ENCODE measurements around the gene TIGIT. TPM values are rescaled to one million over a fixed set of nuclear protein-coding genes. Genes with fewer than 3 reads are reported as not detected.

Gene TIGIT
- total RNA-seq, 1 experiment from 2014 or later, result not detected

GRCh38 chr3:114350271-114350670, 56.4 kb downstream of the TIGIT start:
- Histone ChIP-seq H2AK5ac (ENCODE audit: insufficient read length, low read length) (no peak overlapping the region), H3K9me3 (ENCODE audit: control insufficient read depth, low read depth, low read length) (no peaks in the 10 kb centered on the region), H3K4me1 (ENCODE audit: insufficient read depth, low read length) (peaks cover 2% of the 10 kb centered on the region; the same call in 1 of the 2 replicates), H4K20me1 (ENCODE audit: control insufficient read depth, insufficient read depth, insufficient read length) (no peaks in the 10 kb centered on the region), H3K4me2 (ENCODE audit: insufficient read depth, insufficient read length, low read length) (no peak overlapping the region), H2BK20ac (ENCODE audit: low read depth, low read length, poor library complexity, severe bottlenecking) (no peak overlapping the region), H3K4ac (ENCODE audit: low read depth, low read length) (no peak overlapping the region), H3K79me2 (ENCODE audit: insufficient read depth, low read length) (no peaks in the 10 kb centered on the region; the same call in 1 of the 2 replicates), H3K23me2 (ENCODE audit: insufficient read length, low read depth, low read length, poor library complexity, severe bottlenecking) (no peaks in the 10 kb centered on the region), H2BK12ac (ENCODE audit: insufficient read length, low read depth, low read length) (no peak overlapping the region), H4K91ac (ENCODE audit: insufficient read length, low read depth, low read length) (no peak overlapping the region), H3K79me1 (ENCODE audit: insufficient read depth, low read depth, low read length, poor library complexity, severe bottlenecking) (no peaks in the 10 kb centered on the region), H3K27me3 (ENCODE audit: insufficient read depth, low read length) (no peaks in the 10 kb centered on the region), H4K5ac (ENCODE audit: insufficient read length, low read depth, low read length) (no peak overlapping the region), H2BK5ac (ENCODE audit: insufficient read length, low read length) (no peak overlapping the region), H2AFZ (ENCODE audit: low read length) (no peak overlapping the region), H3K23ac (ENCODE audit: insufficient read length, low read depth, low read length) (no peak overlapping the region), H3K9ac (ENCODE audit: extremely low read depth, insufficient read length, low read length) (no peak overlapping the region), H3T11ph (ENCODE audit: low read length) (no peak overlapping the region), H2BK120ac (ENCODE audit: low read depth, low read length, poor library complexity, severe bottlenecking) (no peak overlapping the region), H3K27ac (ENCODE audit: insufficient read length, low read depth, low read length) (no peak overlapping the region), H2BK15ac (ENCODE audit: low read depth, low read length) (no peak overlapping the region), H3K18ac (ENCODE audit: insufficient read length, low read depth, low read length) (no peak overlapping the region), H3K56ac (ENCODE audit: insufficient read length, low read depth, low read length) (no peak overlapping the region), H4K8ac (replicated peaks; ENCODE audit: insufficient read length, low read depth, low read length) (no peak overlapping the region), H3K14ac (ENCODE audit: insufficient read depth, low read length) (no peak overlapping the region)
- Mint-ChIP-seq H3K4me3 (no peak overlapping the region), H3K36me3 (ENCODE audit: insufficient read depth in 1 of 3, low read depth in 3 of 3) (no peaks in the 10 kb centered on the region), H3K27me3 (ENCODE audit: low read depth) (no peaks in the 10 kb centered on the region; the same call in 1 of the 2 replicates), H3K27ac (peak overlapping the region in 1 of 3 experiments; percentile 72; a peak in 2 of 7 replicates), H3K9me3 (no peaks in the 10 kb centered on the region; a peak in 1 of 5 replicates), H3K4me1 (peaks cover 7 to 14% of the 10 kb centered on the region in 2 experiments)
- DNase-seq, result no peak
- no peak for TF ChIP-seq CTCF (conservative IDR thresholded peaks at IDR 0.05)
- WGBS (ENCODE audit: extremely low coverage, insufficient read length, low lambda C conversion rate), result no CpG with 5 or more reads among the region's 12 CpGs
